ENCODE measurements around the gene GALNT18. TPM values are rescaled to one million over a fixed set of nuclear protein-coding genes. Genes with fewer than 3 reads are reported as not detected.

The GALNT18 gene
- total RNA-seq, 3 donors from 2014 or later, result 2.2 to 3.4 (median 3.3) TPM

DNA sequence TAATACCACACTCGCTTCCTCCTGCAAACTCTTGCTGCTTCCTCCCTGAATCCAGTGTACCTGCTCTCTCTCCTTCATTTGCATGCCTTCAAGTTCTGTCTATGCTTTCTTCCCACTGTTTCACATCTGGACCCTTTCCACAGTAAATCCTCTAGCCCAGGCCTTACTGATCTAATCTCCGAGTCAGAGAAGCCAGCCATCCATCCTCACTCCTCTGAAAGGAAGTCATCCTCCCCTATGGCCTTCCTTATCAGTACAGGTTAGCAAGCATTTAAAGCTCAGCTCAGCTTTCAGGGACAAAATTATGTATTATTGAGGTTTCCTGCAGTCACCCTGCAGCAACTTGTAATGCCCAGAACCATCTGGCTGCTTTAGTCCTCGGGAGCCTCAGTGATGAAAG, 116.1 kb downstream of the GALNT18 start:
- ATAC-seq, result no peak
- Mint-ChIP-seq H3K4me1 (ENCODE audit: low read depth) (no peaks in the 10 kb centered on the region), H3K27me3 (ENCODE audit: low read depth) (peaks cover 8% of the 10 kb centered on the region), H3K9me3 (no peaks in the 10 kb centered on the region), H3K36me3 (ENCODE audit: insufficient read depth) (no peaks in the 10 kb centered on the region), H3K4me3 (no peak overlapping the region)
- DNase-seq, result no peak

DNA sequence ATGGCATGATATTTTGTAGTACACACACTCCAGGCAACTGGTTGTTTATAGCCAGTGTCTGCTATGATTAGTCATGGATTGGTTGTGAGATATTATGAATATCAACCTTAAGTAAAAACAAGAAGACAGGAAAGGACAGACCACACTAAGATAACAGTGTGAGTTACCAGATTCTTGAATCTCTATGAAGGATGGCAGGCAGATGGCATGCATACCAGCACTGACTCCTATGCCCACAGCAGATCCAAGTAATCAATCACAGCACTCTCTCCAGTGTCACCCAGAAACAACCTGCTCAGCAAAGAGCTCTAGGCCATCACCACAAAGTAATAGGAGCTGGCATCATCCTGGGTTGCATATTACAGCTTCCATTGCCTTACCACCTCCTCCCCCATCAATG, 116.6 kb downstream of the GALNT18 start:
- Mint-ChIP-seq H3K36me3 (ENCODE audit: insufficient read depth) (no peaks in the 10 kb centered on the region), H3K9me3 (no peaks in the 10 kb centered on the region), H3K4me3 (no peak overlapping the region), H3K4me1 (ENCODE audit: low read depth) (no peaks in the 10 kb centered on the region), H3K27me3 (ENCODE audit: low read depth) (peaks cover 8% of the 10 kb centered on the region)
- no peak for DNase-seq
- no peak for ATAC-seq

DNA sequence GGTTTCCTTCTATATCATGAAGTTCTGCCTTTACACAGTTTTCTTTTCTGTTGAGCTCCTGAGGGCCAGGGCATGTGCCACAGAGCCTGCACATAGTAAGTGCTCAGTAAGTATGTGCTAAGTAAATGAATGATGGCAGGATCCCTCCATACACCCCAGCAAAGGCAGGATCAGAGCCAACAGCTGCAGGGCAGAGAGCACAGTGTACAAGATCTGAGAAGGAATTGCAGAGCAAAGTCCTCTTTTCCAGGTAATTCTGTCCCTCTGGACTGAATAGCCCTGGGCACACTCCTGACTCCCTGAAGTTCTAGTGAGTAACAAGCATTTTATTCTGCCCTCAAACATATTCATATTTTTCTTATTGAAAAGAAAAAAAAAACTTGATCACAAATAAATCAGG, 117.7 kb downstream of the GALNT18 start:
- peaks cover 8% of the 10 kb centered on the region for H3K27me3 Mint-ChIP-seq (ENCODE audit: low read depth)
- ATAC-seq, result no peak
- H3K36me3 Mint-ChIP-seq (ENCODE audit: insufficient read depth), result no peaks in the 10 kb centered on the region
- no peaks in the 10 kb centered on the region for H3K4me1 Mint-ChIP-seq (ENCODE audit: low read depth)
- no peaks in the 10 kb centered on the region for H3K9me3 Mint-ChIP-seq
- no peak overlapping the region for H3K4me3 Mint-ChIP-seq
- no peak for DNase-seq

DNA sequence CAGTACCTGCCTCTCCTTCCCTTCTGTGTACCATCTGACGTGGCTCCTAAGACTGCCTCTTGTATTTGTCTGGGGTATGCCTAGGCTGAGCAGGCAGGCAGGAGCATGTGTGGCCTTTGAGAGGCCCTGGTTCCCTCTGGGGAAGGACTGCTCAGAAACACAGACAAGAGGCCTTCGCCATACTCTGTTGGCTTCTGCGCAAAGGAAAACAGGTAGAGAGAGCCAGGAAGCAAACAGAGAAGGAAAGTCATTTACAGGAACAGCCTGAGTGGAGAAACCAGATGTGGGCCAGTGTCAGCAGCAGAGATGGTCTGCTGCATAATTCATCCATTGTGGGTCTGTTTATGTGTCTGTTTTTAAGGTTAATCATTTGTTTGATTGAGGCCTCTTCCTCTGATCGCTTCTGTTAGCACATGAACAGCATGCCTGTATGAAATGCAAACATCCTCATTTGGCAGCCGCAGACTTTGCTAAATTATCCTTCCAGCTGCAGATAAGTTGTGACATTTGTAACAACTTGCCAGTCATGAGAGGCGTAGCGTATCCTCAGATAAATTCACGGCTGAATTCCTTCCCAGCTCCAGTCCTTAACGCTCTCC, 119.4 kb downstream of the GALNT18 start:
- Mint-ChIP-seq H3K27me3 (ENCODE audit: low read depth) (peaks cover 12% of the 10 kb centered on the region), H3K36me3 (ENCODE audit: insufficient read depth) (no peaks in the 10 kb centered on the region), H3K9me3 (no peaks in the 10 kb centered on the region), H3K4me3 (no peak overlapping the region), H3K4me1 (ENCODE audit: low read depth) (no peaks in the 10 kb centered on the region)
- ATAC-seq (no peak), DNase-seq (no peak)

DNA sequence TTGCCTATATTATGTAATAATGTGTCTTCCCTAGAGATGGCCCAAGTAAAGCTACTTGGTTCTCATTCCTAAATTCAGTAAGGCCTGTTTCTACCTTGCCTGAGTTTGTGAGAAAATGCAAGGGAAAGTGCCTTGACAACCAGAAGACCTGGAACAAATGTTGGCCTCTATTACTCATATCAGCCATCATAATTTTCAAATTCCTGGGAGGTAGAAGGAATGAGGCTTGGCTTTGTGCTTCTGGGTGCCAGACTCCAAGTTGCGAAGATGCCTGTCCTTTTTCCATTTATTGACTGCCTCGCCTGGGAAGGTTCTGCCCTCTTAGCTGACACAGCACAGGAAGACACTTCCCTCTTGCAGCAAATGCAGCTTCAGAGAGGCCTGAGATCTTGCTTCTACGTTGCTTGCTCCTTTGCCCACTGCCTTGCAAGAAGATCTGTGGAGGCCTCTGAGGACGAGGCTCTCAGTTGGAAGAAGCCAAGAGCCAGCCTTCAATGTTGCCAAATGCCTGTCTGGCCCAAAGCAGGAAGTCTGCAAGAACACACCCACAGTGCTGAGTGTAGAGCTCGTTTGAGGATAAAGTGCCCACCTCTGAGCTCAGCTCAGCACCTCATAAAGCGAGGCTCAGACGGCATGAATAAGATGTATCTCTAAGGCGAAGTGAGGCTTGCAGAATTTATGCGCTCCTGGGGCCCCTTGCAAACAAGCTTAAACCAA, 120.1 kb downstream of the GALNT18 start:
- H3K4me3 Mint-ChIP-seq, result no peak overlapping the region
- H3K27me3 Mint-ChIP-seq (ENCODE audit: low read depth), result peaks cover 12% of the 10 kb centered on the region
- H3K4me1 Mint-ChIP-seq (ENCODE audit: low read depth), result no peaks in the 10 kb centered on the region
- ATAC-seq (no peak), DNase-seq (no peak)
- H3K9me3 Mint-ChIP-seq, result no peaks in the 10 kb centered on the region
- no peaks in the 10 kb centered on the region for H3K36me3 Mint-ChIP-seq (ENCODE audit: insufficient read depth)

DNA sequence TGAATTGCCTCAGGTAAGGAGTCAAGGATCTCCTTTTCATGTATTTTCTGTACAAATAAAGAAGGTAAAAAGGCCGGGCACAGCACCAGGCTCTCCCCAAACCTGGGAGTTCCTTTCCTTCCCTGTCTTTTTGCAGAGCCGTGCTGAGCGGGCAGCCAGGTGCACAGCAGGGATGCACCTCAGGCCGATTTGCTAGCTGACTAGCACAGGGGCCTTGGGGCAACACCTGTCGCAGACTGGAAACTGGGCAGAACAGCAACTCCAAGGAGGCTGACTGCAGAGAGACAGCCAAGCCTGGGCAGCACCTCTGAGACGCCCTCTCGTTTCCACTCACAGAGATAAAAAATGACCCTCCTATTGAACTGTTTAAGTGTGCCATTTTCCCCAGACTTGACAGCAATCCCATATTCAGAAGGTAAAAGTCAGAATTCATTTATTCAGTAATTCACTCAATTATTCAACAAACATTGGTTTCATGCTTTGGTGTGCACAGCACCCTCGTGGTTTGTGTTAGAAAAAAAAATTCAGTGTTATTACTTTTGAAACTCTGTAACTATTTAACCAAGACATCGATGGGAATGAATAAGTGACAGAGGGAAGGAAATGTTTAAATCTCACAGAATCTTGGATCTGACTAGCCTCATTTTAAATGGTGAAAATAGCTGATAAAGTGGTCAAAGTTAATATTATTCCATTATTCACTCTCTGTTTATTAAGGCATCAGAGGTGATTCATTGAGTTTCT, 120.9 kb downstream of the GALNT18 start:
- ATAC-seq (no peak), DNase-seq (no peak)
- Mint-ChIP-seq H3K4me1 (ENCODE audit: low read depth) (no peaks in the 10 kb centered on the region), H3K27me3 (ENCODE audit: low read depth) (peaks cover 12% of the 10 kb centered on the region), H3K9me3 (no peaks in the 10 kb centered on the region), H3K4me3 (no peak overlapping the region), H3K36me3 (ENCODE audit: insufficient read depth) (no peaks in the 10 kb centered on the region)

DNA sequence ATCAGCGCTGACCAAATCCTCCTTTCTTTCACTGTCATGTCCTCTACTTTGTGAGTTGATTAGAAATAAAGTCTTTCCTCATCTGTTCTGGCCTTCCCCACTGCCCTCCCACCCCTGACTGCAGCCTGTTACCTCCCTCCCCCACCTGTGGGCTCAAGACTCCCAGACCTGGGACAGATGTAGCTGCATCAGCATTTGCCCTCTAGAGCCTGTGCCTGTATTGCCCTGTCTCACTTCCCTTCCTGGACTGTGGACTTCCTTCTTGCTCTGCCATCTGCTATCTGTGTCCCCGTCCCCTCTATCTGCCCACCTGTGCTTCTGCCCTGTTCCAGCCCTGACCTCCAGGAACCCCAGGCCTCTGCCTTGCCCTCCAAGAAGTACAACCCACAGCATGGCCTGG, 122.5 kb downstream of the GALNT18 start:
- Mint-ChIP-seq H3K36me3 (ENCODE audit: insufficient read depth) (no peaks in the 10 kb centered on the region), H3K4me3 (no peak overlapping the region), H3K4me1 (ENCODE audit: low read depth) (no peaks in the 10 kb centered on the region), H3K27me3 (ENCODE audit: low read depth) (peaks cover 16% of the 10 kb centered on the region), H3K9me3 (no peaks in the 10 kb centered on the region)
- DNase-seq, result no peak
- ATAC-seq, result no peak

DNA sequence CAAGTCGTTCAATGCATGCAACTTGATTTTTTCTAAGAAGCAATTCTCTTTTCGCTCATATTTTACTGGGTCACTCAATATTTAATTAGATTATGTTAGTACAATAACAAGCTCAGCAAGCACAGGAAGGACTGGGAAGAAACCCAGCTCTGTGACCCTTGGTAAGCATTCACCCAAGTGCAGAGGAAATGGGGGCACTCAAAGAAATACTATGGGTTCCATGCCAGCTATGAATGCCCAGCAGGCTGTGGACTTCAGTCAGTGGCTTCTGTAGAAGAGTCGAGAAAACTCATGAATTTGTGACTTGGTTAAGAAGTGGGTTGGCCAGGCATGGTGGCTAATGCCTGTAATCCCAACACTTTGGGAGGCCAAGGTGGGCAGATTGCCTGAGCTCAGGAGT, 123.6 kb downstream of the GALNT18 start:
- DNase-seq (no peak), ATAC-seq (no peak)
- peaks cover 16% of the 10 kb centered on the region for H3K27me3 Mint-ChIP-seq (ENCODE audit: low read depth)
- no peak overlapping the region for H3K4me3 Mint-ChIP-seq
- no peaks in the 10 kb centered on the region for H3K36me3 Mint-ChIP-seq (ENCODE audit: insufficient read depth)
- H3K4me1 Mint-ChIP-seq (ENCODE audit: low read depth), result no peaks in the 10 kb centered on the region
- no peaks in the 10 kb centered on the region for H3K9me3 Mint-ChIP-seq

DNA sequence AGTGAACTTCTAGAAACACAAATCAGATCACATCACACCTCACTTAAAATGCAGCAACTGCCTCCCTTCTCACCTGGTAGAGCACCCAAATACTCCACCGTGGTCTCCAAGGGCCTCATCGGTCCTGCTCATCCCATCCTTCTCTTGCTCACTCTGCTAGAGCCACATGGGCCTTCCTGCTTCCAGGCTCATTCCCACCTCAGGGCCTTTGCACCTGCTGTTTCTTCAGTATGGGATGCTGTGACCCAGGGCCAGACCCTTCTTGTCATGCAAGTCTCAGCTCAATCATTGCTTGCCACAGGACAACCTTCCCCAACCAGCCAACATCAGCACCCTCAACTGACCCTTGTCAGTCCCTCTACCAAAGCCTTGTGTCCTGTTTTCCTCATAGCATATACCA, 124.9 kb downstream of the GALNT18 start:
- H3K4me1 Mint-ChIP-seq (ENCODE audit: low read depth), result no peaks in the 10 kb centered on the region
- no peak overlapping the region for H3K4me3 Mint-ChIP-seq
- no peaks in the 10 kb centered on the region for H3K36me3 Mint-ChIP-seq (ENCODE audit: insufficient read depth)
- ATAC-seq, result no peak
- H3K27me3 Mint-ChIP-seq (ENCODE audit: low read depth), result peaks cover 15% of the 10 kb centered on the region
- DNase-seq, result no peak
- H3K9me3 Mint-ChIP-seq, result no peaks in the 10 kb centered on the region

DNA sequence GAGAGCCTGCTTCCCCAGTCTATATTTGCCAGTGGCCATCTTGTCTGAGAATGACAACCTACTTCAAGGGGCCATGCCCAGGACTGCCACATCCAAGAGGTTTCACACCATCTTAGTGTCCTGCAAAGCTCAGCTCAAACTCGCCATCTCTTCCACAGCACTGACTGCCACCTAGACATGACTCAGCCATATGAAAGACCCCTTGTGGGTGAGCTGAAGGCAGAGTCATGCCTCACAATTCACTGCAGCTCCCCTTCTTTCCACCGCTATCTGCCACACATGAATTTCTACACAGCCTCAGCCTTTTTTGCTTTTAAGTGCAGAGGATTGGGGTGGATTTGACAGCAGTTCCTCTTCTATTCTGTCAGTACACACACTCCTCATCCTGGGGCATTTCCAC, 127.5 kb downstream of the GALNT18 start:
- DNase-seq (no peak), ATAC-seq (no peak)
- Mint-ChIP-seq H3K4me1 (ENCODE audit: low read depth) (no peaks in the 10 kb centered on the region), H3K9me3 (no peaks in the 10 kb centered on the region), H3K4me3 (no peak overlapping the region), H3K27me3 (ENCODE audit: low read depth) (peaks cover 16% of the 10 kb centered on the region), H3K36me3 (ENCODE audit: insufficient read depth) (no peaks in the 10 kb centered on the region)

DNA sequence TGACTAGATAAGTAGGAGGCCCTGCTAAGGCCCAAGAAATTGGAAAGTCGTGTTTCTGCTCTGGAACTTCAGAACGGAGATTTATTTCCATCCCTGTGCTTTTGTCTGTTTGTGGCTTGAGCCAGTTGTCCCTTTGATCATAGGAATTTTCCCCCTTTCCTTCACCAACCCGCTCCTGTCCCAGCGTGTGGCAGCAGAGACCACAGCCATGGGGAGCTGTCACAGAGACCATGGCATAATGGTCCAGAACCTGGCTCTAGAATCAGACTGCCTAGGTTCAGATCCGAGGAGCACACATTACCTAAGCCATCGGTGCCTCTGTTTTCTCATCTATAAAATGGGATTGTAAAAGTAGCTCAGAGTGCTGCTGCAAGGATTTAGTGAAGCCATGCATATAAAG, 128.1 kb downstream of the GALNT18 start:
- ATAC-seq (no peak), DNase-seq (no peak)
- Mint-ChIP-seq H3K27me3 (ENCODE audit: low read depth) (peaks cover 16% of the 10 kb centered on the region), H3K4me3 (no peak overlapping the region), H3K4me1 (ENCODE audit: low read depth) (no peaks in the 10 kb centered on the region), H3K9me3 (no peaks in the 10 kb centered on the region), H3K36me3 (ENCODE audit: insufficient read depth) (no peaks in the 10 kb centered on the region)

DNA sequence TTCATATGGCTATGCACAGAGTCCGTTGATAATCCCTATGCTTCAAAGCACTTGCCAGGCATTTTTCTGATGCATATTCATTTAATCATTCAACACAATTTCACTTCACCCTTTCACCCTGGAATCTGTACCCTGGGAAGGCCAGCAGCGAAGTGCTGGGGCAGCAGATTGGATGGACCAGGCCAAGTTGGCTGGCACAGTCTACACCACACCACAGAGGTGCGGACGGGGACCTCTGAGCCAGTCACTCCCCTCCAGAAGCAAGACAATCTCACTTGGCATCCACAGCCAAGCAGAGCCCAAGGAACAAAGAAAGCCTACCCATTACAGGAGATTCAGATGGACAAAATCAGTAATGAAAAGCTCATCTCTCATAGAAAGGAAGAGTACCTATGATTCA, 130.2 kb downstream of the GALNT18 start:
- Mint-ChIP-seq H3K9me3 (no peaks in the 10 kb centered on the region), H3K27me3 (ENCODE audit: low read depth) (peaks cover 14% of the 10 kb centered on the region), H3K4me1 (ENCODE audit: low read depth) (no peaks in the 10 kb centered on the region), H3K4me3 (no peak overlapping the region), H3K36me3 (ENCODE audit: insufficient read depth) (no peaks in the 10 kb centered on the region)
- ATAC-seq, result no peak
- DNase-seq, result no peak

DNA sequence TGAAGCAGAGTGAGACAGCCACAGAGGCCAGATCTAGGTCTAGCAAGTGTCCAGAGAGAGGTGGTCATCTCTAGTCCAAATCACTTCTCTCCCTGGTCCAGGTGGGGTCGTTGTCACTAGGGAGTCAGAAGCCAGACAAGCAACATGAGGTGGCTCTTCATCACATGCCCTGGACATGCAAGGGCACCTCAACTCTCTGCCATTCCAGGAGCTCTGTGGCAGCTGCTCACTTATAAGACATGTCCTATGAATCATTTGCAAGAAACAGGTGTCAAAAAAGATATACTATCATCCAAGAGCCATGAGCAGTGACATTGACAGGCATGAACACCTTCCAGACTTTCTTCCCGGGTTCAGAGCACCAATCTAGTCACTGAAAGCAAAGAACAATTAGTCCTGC, 130.8 kb downstream of the GALNT18 start:
- Mint-ChIP-seq H3K4me1 (ENCODE audit: low read depth) (no peaks in the 10 kb centered on the region), H3K36me3 (ENCODE audit: insufficient read depth) (no peaks in the 10 kb centered on the region), H3K9me3 (no peaks in the 10 kb centered on the region), H3K27me3 (ENCODE audit: low read depth) (peaks cover 14% of the 10 kb centered on the region), H3K4me3 (no peak overlapping the region)
- DNase-seq (no peak), ATAC-seq (no peak)

DNA sequence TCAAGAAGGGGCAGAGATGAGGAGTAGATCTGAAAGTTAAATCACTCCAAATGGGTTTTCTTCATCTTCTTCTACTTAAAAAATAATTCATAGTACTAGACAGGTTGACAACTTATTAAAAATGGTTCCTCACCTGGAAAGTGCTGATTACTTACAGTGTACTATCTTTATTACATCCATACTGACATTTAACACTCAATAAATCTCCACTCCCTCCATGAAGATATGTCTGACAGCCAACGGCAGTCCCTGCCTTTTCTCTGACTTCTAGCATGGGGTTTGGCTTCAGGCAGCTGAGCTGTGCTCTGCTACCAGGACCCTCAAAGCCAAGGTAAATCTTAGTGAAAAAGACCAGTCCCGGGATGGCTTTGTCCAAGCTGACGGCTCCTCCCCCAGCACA, 135.4 kb downstream of the GALNT18 start:
- DNase-seq (no peak), ATAC-seq (no peak)
- Mint-ChIP-seq H3K4me1 (ENCODE audit: low read depth) (no peaks in the 10 kb centered on the region), H3K9me3 (no peaks in the 10 kb centered on the region), H3K27me3 (ENCODE audit: low read depth) (peaks cover 2% of the 10 kb centered on the region), H3K36me3 (ENCODE audit: insufficient read depth) (no peaks in the 10 kb centered on the region), H3K4me3 (no peak overlapping the region)

DNA sequence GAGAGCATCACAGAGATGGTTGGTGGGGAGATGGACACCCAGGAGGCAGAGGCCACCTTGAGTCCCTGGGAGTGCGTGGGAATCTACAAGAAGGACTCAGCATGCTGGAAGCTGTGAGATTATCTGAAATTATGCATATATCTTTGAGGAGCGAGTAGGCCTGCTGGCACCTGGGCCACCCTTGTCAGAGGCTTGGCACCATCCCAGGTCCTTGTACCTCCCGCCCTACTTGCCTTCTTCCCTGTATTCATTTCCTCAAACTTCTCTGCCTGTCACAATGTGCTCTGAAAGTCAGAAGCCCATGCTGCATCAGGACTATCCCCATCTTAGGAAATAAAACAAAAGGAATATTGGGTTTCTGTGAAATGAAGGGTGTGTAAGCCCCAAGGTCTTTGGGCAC, 135.8 kb downstream of the GALNT18 start:
- H3K4me1 Mint-ChIP-seq (ENCODE audit: low read depth), result no peaks in the 10 kb centered on the region
- H3K36me3 Mint-ChIP-seq (ENCODE audit: insufficient read depth), result no peaks in the 10 kb centered on the region
- H3K9me3 Mint-ChIP-seq, result no peaks in the 10 kb centered on the region
- peaks cover 2% of the 10 kb centered on the region for H3K27me3 Mint-ChIP-seq (ENCODE audit: low read depth)
- DNase-seq (no peak), ATAC-seq (no peak)
- no peak overlapping the region for H3K4me3 Mint-ChIP-seq
